ENCODE measurements around the gene GALC.

GALC gene

DNA sequence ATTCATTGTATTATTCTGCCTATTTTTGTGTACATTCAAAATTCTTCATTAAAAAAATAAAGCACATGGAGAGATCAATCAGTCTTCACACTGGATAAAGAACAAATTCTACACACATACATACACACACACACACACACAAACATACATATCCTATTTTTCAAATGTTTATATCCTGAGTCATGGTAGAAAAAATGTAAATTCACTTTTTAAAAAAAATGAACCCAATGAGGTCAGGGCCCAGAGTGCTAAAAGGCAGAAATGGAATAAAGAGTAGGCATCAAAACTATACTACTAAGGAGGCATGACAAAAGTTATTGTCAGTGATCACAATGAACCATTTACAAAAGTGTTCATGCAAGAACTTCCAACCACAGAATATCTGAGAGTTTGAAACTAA, 17.3 kb downstream of the GALC start:
- no peak overlapping the region for H3K4me3 ChIP-seq (ENCODE audit: low read depth, low read length)
- DNase-seq (ENCODE audit: low read depth, low spot score): peak; percentile 2
- in situ Hi-C loops (cut with HindIII; ENCODE audit: low sequenced_read_pairs): no loop called here
- no peak for TF ChIP-seq CTCF (IDR thresholded peaks at IDR 0.05; ENCODE audit: low read depth, low read length)

GRCh38 chr14:87971010-87971409, 22.0 kb downstream of the GALC start:
- TF ChIP-seq CTCF (IDR thresholded peaks at IDR 0.05; ENCODE audit: low read depth, low read length): no peak
- DNase-seq (ENCODE audit: low read depth, low spot score): no peak
- H3K4me3 ChIP-seq (ENCODE audit: low read depth, low read length): no peak overlapping the region
- in situ Hi-C loops (cut with HindIII; ENCODE audit: low sequenced_read_pairs): no loop called here

DNA sequence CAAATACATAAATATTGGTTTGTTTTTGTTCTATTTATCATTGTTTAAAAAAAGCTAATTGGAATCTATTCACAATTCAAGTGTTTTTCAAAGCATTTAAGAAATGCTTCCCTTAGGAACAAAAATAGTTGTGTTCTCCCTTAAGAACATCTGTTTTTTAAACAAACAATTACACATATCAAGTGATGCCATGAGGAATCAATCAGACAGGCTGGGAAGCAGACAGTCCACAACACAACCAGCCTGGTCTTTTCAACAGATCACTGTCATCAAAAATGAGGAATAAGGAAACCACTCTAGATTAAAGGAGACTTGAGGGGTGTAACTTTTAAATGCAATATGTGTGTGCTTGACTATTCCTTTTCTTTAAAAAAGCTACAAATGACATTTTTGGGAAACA, 25.5 kb downstream of the GALC start:
- DNase-seq (ENCODE audit: low read depth, low spot score): no peak
- H3K4me3 ChIP-seq (ENCODE audit: low read depth, low read length): no peak overlapping the region
- no peak for TF ChIP-seq CTCF (IDR thresholded peaks at IDR 0.05; ENCODE audit: low read depth, low read length)
- in situ Hi-C loops (cut with HindIII; ENCODE audit: low sequenced_read_pairs): no loop called here

DNA sequence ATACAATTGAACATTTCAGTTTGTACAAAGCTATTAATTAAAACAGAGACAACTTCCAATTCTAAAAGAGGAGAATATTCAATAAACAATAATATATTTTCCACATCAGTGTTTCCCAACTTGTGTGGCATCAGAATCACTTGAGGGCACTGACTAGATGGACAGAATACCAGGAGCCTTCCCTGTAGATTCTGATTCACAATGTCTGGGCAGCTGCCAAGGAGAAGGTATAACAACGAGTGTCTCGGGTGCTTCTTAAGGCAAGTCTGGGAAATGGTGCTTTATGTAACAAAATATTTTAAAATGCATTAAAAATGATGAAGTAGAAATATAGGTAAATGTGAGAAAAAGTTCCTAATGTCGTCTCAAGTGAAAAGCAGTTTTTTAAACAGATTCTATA, 26.2 kb downstream of the GALC start:
- DNase-seq (ENCODE audit: low read depth, low spot score): peak; percentile 28
- in situ Hi-C loops (cut with HindIII; ENCODE audit: low sequenced_read_pairs): no loop called here
- H3K4me3 ChIP-seq (ENCODE audit: low read depth, low read length): no peak overlapping the region
- no peak for TF ChIP-seq CTCF (IDR thresholded peaks at IDR 0.05; ENCODE audit: low read depth, low read length)

GRCh38 chr14:87961246-87961645, 31.7 kb downstream of the GALC start:
- DNase-seq (ENCODE audit: low read depth, low spot score): no peak
- in situ Hi-C loops (cut with HindIII; ENCODE audit: low sequenced_read_pairs): no loop called here
- no peak for TF ChIP-seq CTCF (IDR thresholded peaks at IDR 0.05; ENCODE audit: low read depth, low read length)
- no peak overlapping the region for H3K4me3 ChIP-seq (ENCODE audit: low read depth, low read length)

GRCh38 chr14:87960013-87960787, 32.8 kb downstream of the GALC start:
- in situ Hi-C loops (cut with HindIII; ENCODE audit: low sequenced_read_pairs): no loop called here
- no peak for DNase-seq (ENCODE audit: low read depth, low spot score)
- TF ChIP-seq CTCF (IDR thresholded peaks at IDR 0.05; ENCODE audit: low read depth, low read length): no peak
- no peak overlapping the region for H3K4me3 ChIP-seq (ENCODE audit: low read depth, low read length)

Measured in astrocyte of the spinal cord (primary cell).